Esophagus squamous epithelium (tissue), 4 donors: ENCODE data around the gene CLUH.

ENCODE experiments used
- POLR2A ChIP-seq, 4 donors: fragments of 450-650 bp; IDR thresholded peaks; one replicate each; pipeline ENCODE4 v1.6.1; 2017; ENCODE audit warnings: antibody characterized with exemption in 4 of 4, mild to moderate bottlenecking in 4 of 4, moderate library complexity in 3 of 4
- TF ChIP-seq, protein P1 (sequence below), 6 experiments: fragments of 450-650 bp in 4 of 6; fragments of 200-600 bp in 2 of 6; sonication (generic) in 2 of 6; IDR thresholded peaks; one replicate each; pipeline ENCODE4 v1.5.1; 2016 to 2019; ENCODE audit warnings: antibody characterized with exemption in 6 of 6, mild to moderate bottlenecking in 4 of 6, moderate library complexity in 4 of 6

- TF ChIP-seq POLR2A (IDR thresholded peaks at IDR 0.05), result no peak
- TF ChIP-seq, protein P1, sequence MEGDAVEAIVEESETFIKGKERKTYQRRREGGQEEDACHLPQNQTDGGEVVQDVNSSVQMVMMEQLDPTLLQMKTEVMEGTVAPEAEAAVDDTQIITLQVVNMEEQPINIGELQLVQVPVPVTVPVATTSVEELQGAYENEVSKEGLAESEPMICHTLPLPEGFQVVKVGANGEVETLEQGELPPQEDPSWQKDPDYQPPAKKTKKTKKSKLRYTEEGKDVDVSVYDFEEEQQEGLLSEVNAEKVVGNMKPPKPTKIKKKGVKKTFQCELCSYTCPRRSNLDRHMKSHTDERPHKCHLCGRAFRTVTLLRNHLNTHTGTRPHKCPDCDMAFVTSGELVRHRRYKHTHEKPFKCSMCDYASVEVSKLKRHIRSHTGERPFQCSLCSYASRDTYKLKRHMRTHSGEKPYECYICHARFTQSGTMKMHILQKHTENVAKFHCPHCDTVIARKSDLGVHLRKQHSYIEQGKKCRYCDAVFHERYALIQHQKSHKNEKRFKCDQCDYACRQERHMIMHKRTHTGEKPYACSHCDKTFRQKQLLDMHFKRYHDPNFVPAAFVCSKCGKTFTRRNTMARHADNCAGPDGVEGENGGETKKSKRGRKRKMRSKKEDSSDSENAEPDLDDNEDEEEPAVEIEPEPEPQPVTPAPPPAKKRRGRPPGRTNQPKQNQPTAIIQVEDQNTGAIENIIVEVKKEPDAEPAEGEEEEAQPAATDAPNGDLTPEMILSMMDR (IDR thresholded peaks at IDR 0.05), result no peak
Measured at GRCh38 chr17:2705888-2706795, 5.4 kb downstream of the CLUH start.
